Measurements from ENCODE around the gene FKBP6.
A peak's percentile ranks its signal among the peaks of the same experiment; 100 is the strongest.
"Not testable (repeated sequence)": the region's sequence is repeated elsewhere in the genome, so short reads cannot be mapped to it uniquely, and the experiment has no call there.

FKBP6 gene

DNA sequence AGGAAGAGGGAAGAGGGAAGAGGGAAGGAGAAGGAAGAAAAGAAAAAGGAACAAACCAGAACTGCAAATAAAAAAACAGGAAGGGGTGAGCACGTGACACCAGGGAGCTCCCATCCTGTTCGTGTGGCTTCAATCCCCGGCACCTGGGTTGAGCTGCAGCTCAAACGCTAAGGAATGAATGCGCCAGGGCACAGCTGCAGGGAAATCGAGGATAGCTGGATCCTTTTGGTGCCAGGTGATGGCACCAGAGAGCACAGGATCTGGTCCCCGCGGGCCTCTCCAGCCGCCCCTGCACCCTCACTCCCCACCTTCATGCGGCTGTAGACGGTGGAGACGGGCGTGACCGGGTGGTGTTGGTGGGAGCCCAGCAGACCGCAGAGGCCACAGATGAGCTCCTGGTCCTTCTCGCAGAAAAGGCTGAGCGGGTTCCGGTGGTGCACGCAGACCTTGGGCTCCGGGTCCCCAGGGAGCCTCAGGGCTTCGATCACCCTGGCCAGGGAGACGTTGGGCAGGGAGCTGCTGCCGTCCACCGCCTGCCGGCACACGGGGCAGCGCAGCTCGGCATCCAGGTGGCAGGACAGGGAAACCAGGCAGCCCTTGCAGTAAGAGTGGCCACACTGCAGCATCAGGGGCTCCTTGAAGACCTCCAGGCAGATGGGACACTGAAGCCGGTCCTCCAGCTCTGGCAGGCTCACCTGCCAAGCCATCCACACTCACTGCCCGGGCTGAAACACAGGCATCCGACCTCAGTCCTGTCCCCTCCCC lies 3.7 kb upstream of the FKBP6 start:
- DNase-seq (ENCODE audit: low spot score): peak; percentile 32

DNA sequence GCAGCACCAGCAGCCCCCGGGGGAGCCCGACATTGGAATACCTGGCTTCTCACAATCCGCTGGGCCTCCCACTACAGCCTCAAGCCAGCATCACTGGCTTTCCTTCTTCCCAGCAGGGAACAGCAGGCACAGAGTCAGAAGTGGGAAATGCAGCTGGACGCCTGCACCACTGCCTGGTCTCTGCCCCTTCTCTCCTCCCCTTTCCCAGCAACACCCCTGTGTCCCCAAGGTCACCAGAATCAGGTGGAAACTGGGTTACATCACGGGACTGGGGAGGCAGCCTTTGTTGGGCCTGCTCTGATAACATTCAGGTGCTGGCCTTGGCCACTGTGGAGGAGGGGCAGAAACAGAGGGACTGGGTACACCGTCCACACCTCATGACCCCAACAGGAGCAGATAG lies 2.5 kb upstream of the FKBP6 start:
- not testable (repeated sequence) for DNase-seq (ENCODE audit: low spot score)

DNA sequence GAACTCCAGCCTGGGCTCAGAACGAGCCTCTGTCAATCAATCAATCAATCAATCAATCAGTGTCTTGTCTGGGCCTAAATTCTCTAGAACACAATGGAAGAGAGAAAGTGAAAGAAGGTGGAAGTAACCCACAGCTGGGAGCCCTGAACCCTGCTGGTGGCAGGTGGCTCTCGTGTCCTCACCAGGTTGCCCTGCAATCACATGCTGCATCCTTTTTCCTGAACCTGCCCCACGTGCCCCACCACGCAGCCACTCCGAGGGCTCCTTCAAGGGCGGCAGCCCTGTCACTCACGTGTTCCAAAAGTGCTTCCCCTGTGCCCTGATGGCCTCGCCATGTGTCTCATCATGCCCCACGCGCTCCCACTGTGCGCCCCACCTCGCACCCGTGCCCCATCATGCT lies 512 bp upstream of the FKBP6 start:
- not testable (repeated sequence) for DNase-seq (ENCODE audit: low spot score)

DNA sequence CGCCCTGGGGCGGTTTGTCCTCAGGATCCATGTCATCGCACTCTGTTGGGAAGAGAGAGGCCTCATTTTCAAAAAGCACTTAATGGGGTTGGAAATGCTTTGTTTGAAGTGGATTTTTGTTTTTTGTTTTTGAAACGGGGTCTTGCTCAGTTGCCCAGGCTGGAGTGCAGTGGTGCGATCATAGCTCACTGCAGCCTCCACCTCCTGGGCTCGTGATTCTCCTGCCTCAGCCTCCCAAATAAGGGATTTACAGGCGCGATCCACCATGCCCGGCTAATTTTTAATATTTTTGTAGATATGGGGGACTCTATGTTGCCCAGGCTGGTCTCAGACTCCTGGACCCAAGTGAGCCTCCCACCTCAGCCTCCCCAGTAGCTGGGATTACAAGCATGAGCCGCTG lies 735 bp downstream of the FKBP6 start:
- no peak for DNase-seq (ENCODE audit: low spot score)

DNA sequence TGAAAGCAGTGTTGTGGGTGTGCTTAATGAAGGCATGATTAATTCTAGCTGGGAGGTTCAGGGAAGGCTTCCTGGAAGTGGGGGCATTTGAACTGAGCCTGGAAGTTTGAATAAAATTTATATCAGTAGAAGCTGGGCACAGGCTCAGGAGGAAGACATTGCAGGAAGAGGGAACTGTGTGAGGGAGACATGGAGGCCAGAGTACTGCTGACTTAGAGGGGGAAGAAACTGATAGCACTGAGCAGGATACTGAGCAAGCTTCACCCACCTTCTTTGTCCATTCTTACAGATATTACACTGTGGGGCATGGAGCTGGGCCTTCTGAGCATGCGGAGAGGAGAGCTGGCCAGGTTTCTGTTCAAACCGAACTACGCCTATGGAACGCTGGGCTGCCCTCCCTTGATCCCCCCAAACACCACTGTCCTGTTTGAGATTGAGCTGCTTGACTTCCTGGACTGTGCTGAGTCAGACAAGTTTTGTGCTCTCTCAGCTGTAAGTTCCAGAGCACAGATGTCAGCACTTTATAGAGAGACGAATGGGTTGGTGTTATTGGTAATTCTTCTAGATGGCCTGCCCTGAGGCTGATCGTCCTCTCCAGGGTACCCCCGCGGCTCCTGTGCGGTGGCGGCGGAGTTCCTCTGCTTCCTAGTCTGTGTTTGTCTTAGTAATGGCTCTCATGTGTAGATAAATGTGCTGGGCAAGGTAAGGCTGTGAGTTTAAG lies 2.1 kb downstream of the FKBP6 start:
- no peak for DNase-seq (ENCODE audit: low spot score)

DNA sequence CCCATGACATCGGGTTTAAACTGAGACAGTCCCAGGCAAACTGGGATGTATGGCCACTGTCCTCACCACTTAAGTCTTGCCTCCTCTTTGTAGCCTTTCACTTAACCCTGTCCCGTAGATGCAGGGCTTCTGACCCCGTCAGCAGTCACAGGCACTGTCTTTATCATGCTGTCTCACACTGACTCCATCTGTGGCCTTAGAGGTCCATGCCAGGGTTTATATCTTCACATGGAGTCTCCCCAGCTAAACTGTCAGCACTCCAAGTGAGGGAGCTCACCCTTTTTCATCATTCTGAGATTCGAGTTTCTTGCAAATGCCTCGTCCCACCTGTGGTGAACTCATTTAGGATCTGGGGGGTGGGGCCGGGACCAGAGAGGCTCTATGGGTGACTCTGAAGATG lies 2.8 kb downstream of the FKBP6 start:
- no peak for DNase-seq (ENCODE audit: low spot score)

DNA sequence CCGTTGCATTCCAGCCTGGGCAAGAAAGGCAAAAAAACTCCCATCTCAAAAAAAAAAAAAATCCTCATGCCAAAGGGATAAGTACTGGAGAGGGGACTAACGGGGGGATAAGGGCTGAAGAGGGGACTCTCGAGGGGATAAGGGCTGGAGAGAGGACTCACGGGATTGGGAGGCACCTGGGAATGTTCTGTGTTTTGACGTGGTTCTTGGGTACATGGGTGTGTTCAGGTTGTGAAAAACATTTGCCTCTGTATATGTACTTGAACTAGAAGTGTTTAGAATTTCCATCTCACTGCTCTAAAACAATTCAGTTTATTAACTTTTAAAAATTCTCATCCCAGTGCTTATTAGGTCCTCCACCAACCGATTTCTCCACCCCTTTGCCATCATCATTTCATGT lies 4.5 kb downstream of the FKBP6 start:
- no peak for DNase-seq (ENCODE audit: low spot score)

DNA sequence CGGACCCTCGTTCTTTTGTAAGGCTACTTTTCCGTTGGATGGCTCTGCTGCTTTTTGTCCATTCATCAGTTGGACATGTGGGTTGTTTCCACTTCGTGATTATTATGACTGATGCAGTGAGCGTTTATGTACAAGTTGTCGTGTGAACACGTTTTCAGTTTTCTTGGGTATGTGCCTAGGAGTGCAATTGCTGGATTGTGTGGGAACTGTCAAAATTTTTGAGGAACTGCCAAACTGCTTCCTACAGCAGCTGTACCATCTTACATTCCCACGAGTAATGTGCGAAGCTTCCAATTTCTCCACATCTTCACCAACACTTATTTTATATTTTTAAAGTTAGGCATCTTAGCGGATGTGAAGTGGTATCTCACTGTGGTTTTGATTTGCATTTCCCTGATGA lies 10.4 kb downstream of the FKBP6 start:
- no peak for DNase-seq (ENCODE audit: low spot score)

DNA sequence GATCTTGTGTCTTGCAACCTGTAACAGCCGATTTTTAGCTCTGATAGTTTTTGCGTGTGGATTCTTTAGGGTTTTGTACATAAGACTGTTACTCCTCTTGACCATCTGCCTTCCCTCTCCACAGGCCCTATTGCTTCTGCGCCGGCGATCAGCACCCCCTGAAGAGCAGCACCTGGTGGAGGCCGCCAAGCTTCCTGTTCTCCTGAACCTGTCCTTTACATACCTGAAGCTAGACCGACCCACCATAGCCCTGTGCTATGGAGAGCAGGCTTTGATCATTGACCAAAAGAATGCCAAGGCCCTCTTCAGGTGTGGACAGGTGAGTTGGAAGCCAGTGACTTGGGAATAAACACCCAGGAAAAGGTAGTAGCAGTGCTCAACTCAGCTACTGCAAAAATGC lies 12.6 kb downstream of the FKBP6 start:
- DNase-seq (ENCODE audit: low spot score): no peak

DNA sequence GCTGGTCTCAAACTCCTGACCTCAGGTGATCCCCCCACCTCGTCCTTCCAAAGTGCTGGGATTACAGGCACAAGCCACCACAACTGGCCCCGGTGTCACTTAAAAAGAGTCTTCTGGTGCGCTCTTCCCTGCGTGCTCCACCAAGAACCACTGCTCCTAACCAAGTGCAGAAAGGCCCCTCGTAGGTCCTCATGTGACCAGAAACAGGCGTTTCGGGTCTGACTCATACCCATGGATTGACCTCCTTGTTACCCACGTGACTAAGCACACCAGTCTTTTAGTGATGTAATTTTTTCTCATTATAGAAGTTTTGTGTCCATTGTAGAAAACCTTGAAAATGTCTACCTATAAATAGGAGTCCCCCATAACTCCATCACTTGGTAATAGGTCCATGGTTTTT lies 13.9 kb downstream of the FKBP6 start:
- DNase-seq (ENCODE audit: low spot score): no peak

DNA sequence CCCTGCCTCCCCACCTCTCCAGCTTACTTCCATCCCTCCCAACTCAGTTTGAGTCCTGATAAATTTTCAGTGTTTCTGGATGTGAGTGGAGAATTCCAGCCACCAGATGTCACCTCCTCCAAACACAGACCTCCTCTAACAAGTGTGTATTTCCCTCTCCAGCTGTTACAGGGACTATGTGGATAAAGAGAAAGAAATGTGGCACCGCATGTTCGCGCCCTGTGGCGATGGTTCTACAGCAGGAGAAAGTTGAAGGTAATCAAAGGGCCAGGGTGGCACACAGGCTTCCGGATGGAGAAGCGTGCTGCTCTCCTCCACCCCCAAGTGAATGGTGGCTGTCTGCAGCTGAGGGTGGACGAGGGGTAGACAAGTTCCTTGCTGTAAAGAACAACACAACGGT lies 14.7 kb downstream of the FKBP6 start:
- peak; percentile 25 for DNase-seq (ENCODE audit: low spot score)

DNA sequence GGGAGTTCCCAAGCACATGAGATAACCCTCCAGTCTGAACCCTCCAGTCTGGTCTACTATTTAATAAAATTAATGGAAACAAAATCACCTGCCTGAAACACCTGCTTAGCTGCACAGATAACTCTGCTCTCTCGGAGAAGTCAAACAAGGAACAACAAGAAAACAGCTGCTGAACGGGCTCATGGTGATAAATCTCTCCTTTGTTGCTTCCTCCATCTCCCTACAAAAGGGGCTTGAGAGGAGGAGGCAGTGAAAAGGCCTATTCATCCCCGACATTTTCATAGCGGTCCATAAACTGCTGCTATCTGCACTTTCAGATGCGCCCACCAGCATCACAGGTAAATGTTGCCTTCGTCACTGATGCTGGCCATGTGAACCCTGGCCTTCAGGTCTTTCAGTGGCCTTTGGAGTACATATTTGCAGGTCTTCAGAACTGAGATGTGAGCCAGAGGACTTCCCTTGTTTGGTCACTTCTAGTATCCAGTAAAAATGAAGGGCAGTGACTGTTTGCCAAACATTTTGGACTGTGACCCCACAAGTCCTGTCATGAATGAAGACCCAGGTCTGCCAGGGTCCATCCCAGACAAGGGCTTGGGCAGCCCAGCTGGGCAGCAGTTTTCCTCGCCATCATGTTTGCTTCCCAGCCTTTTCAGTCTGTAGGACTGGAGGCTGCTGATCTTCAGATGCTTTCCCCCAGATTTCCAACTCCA lies 15.9 kb downstream of the FKBP6 start:
- no peak for DNase-seq (ENCODE audit: low spot score)

DNA sequence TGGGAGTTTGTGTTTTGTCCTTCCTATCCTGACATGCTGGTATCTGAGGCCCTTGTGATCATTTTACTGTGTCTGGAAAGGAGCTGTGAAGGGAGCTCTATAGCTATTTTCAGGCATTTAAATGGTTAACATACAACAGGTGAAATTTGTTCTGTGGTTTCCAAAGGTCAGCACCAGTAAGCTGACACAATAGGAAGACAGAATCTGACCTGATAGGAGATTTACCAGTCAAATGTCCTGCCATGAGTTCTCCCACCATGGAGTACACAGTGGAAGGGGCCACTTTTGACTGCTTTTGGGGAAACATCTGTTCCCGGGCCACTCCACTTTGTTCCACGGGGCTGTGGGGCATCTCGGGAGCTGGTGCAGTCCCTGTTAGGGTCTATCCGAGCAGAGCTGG lies 17.6 kb downstream of the FKBP6 start:
- no peak for DNase-seq (ENCODE audit: low spot score)

DNA sequence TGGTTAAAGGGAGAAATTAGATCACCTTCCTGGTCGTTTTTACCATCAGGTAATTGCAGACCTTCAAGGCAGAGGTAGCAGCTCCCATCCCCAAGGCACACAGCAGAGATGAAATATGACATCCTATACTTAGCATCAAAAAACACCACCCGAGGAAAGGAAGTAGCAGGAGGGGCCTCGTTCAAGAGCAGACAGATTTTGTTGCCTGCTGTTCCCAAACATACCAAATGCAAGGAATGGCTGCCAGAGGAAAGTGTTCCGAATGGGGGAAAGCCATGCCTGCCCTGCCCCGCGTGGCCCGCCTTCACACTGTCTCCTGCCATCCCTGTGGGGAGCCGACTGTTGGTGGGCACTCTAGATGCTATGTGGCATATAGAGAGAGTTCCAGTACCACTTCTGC lies 18.0 kb downstream of the FKBP6 start:
- DNase-seq (ENCODE audit: low spot score): no peak

DNA sequence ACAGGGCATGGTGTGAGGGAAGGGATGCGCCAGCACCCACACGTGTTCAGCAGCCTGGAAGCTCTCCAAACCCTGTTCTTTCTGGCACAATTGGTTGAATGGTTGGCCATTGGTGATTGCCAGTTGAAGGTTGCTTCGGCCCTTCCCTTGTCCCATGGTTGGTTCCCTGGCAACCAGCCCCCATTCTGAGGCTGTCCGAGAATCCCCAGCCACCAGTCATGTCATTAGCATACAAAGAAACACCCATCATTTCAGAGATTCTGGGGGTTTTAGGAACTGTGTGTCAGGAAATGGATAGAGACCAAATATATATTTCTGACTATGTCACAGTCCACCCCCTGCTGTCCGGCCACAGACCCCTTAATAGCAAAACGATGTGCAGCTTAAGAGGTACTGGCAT lies 21.8 kb downstream of the FKBP6 start:
- DNase-seq (ENCODE audit: low spot score): no peak

DNA sequence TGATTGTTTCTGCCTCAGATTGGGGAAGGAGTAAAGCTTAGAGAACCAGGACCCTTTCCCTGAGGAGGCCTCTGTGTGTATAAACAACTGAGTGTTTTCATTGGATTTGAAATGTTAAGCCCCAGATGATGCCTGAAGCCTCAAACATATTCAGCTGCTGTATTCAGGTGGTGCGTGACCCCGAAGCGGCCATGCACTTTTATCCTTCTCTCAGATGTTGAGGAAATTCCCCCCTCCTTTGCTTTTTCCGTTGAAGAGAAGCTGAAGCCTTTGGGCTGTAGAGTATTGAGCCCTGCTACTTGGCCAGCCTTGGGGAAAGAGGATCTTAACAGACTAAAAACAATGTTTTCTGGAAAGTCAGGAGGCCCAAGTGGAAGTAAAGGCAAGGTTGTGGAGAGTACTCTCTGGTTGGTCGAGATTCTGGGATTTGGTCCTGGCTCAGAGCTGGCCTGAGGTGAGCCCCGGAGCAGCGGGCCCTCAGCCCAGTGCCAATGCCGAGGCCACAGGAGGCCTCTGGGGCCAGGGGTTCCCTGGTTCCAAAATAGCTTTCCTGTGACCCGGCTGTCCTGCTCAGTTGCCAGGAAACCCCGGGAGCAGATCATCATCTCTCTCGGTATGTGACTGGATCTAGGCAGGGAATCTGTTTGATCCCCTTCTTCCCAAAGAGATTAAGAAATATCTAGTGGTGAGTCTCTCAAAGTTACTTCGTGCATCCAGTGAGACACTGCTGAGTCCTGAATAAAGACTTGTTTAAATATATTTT lies 22.5 kb downstream of the FKBP6 start:
- no peak for DNase-seq (ENCODE audit: low spot score)

DNA sequence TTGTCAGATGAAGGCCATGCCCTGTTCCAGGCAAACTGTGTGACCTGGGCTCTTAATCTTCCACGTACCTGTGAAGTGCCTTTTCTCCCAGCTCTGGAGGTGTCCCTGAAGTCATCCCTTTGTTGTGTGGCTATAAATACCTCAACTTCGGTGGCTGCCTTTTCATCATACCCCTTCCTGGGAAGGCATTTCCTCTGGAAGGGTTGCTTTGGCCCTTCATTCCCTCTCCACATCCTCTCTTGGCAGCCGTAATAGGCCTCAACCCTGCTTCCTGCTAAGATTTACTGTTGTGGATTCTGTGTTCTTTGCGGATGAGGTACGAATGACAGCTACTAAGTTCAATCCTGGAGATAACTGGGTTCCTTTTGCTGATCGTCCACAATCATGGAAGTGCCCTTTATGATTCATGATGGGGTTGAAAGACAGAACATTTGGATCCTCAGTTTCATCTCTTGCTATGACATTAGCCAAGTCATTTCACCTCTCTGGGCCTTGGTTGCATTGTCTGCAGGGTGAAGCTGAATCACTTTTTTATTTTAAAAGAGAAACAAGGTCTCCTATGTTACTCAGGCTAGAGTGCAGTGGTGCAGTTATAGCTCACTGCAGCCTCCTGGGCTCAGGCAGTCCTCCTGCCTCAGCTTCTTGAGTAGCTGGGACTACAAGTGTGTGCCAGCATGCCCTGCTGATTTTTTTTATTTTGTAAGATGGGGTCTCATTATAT lies 23.6 kb downstream of the FKBP6 start:
- peak; percentile 46 for DNase-seq (ENCODE audit: low spot score)

DNA sequence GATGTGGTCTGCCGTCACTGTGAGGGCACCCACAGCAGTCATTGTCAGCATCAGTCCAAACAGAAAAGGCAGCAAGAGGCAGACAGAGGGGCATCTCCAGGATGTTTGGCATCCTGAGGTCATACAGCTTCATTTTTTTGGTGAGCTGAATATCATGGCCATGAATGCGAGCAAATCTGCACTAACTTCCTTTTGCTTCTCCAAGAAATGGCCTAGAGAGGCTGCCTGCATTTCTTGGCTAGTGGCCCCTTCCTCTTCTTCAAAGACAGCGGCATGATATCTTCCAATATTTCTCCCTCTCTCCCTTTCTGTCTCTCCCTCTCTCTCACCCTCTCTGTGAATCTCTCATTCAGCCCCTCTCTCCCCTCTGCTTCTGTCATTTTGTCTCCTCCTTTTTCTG lies 24.8 kb downstream of the FKBP6 start:
- DNase-seq (ENCODE audit: low spot score): no peak

DNA sequence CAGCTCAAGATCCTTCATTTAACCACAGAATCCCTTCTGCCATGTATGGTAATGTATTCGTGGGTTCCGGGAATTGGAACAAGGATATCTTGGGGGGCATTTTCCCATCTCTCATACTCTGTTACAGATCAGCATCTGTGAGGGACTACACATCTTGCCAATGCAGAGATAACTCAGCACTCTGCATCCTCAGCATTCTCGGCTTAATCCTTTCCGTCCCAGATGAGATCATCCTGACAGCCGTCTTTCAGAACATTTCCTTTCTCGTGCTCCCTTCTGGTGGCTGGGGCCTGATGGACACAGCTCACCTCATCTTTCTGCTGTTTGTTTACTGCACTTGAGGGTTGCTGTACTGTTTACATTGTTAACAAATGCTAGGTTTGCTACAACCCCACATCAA lies 25.3 kb downstream of the FKBP6 start:
- DNase-seq (ENCODE audit: low spot score): no peak

DNA sequence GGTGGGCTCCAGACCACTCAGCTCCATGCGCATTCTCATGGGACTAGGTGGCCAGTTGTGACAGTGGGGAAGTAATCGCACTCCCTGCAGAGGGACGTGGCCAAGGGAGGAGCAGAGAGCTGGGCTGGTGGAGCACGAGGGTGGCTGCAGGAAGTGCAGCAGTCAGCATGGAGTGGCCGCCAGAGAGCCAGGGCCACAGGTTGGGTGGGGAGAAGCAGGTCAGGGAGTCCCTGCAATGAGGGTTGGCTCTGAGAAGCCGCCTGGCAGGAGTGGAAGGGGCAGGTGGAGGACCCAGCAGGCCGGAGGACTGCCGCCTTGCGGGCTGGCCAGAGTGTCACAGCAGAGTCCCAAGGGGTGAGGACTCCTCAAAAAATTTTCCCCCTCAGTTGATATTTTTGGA lies 26.2 kb downstream of the FKBP6 start:
- DNase-seq (ENCODE audit: low spot score): no peak

DNA sequence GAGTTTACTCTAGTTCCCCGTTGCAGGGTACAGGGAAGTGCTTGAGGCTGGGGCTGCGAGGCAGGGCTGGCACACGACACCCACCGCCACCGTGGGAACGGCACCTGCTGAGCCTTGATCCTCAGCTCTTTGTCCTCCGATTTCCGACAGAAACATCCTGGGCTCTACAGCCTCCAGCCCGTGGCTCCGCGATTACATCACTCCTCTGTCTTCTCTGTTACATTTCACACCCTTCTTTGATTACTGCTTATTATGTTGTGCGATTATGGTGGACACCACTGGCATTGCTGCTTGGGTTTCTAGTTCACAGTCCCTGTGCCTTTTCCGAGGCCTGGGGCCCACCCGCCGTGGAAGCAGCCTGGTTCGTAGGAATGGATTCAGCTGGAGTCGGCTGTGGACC lies 26.9 kb downstream of the FKBP6 start:
- DNase-seq (ENCODE audit: low spot score): no peak

DNA sequence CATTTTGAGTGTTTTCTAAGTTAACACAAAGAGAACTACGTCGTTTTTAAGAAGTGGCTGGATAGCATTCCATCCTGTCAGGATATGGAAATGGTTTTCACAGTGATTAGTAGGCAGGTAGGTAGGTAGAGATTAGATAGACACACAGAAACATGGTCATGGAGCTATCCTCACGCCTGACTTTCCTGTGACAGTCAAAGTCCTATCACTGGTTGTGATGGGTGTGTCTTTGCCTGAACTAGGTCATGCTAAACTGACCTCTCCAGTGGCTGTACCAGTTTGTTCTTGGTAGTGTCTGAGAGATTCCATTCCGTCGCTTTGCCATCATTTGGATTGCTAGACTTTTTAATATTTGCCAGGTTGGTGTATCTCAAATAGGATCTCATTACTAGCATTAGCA lies 28.2 kb downstream of the FKBP6 start:
- no peak for DNase-seq (ENCODE audit: low spot score)

All from kidney capillary endothelial cell (primary cell).